HepG2 (cell line): ENCODE data around the gene SPIB. TPM values are rescaled to one million over a fixed set of nuclear protein-coding genes. Genes with fewer than 3 reads are reported as not detected.
A peak's percentile ranks its signal among the peaks of the same experiment; 100 is the strongest.

Experiments used
- ARID2 ChIP-seq: sonication (generic); formaldehyde crosslinking; IDR thresholded peaks from 2 replicates; pipeline ENCODE4 v1.8.1; 2022; ENCODE audit warnings: mild to moderate bottlenecking, missing genetic modification reagents, borderline replicate concordance
- CENPT ChIP-seq: sonication (generic); formaldehyde crosslinking; IDR thresholded peaks from 2 replicates; pipeline ENCODE4 v1.8.0; 2022; ENCODE audit warnings: low read depth, mild to moderate bottlenecking, moderate library complexity, missing genetic modification reagents
- CTCF ChIP-seq: sonication (generic); formaldehyde crosslinking; IDR thresholded peaks from 2 replicates; pipeline ENCODE4 v1.5.0; 2020; ENCODE audit warnings: mild to moderate bottlenecking, missing genetic modification reagents, moderate library complexity
- FLYWCH1 ChIP-seq: sonication (generic); formaldehyde crosslinking; IDR thresholded peaks from 2 replicates; pipeline ENCODE4 v1.8.1; 2023; ENCODE audit warnings: mild to moderate bottlenecking, missing genetic modification reagents
- GLI4 ChIP-seq: sonication (generic); formaldehyde crosslinking; IDR thresholded peaks from 2 replicates; pipeline ENCODE4 v1.5.1; 2020; ENCODE audit warnings: missing genetic modification reagents, mild to moderate bottlenecking, moderate library complexity, borderline replicate concordance
- HDAC1 ChIP-seq: sonication (generic); formaldehyde crosslinking; IDR thresholded peaks from 2 replicates; pipeline ENCODE4 v1.5.1; 2020; ENCODE audit warnings: mild to moderate bottlenecking, missing genetic modification reagents
- KDM2A ChIP-seq: sonication (generic); formaldehyde crosslinking; IDR thresholded peaks from 2 replicates; pipeline ENCODE4 v1.4.0; 2020; ENCODE audit warnings: low read depth, missing genetic modification reagents, borderline replicate concordance
- NR2F1 ChIP-seq, 2 experiments: fragments of 450-650 bp in 1 of 2; formaldehyde crosslinking in 1 of 2; IDR thresholded peaks; 2 replicates each; pipeline versions ENCODE4 v1.5.0 to v1.6.1; 2016 to 2020; ENCODE audit warnings: mild to moderate bottlenecking in 1 of 2, missing compliant biosample characterization in 1 of 2, missing genetic modification reagents in 1 of 2, moderate library complexity in 1 of 2
- PRDM15 ChIP-seq: sonication (generic); formaldehyde crosslinking; IDR thresholded peaks from 2 replicates; pipeline ENCODE4 v1.4.0; 2020; ENCODE audit warnings: missing genetic modification reagents
- TCF12 ChIP-seq, 2 experiments: fragments of 450-650 bp in 1 of 2; sonication (generic) in 1 of 2; formaldehyde crosslinking in 1 of 2; IDR thresholded peaks; 2 replicates each; pipeline versions ENCODE4 v1.6.1 to v1.8.0; 2017 to 2022; ENCODE audit warnings: antibody characterized with exemption in 1 of 2, mild to moderate bottlenecking in 1 of 2, missing genetic modification reagents in 1 of 2, moderate library complexity in 1 of 2
- TFAP4 ChIP-seq: sonication (generic); IDR thresholded peaks from 2 replicates; pipeline ENCODE4 v1.6.1; 2016; ENCODE audit warnings: low read depth, borderline replicate concordance
- ZNF687 ChIP-seq: sonication (generic); formaldehyde crosslinking; IDR thresholded peaks from 2 replicates; pipeline ENCODE4 v1.5.1; 2020; ENCODE audit warnings: mild to moderate bottlenecking, missing genetic modification reagents, moderate library complexity
- ZNF704 ChIP-seq: sonication (generic); formaldehyde crosslinking; IDR thresholded peaks from 2 replicates; pipeline ENCODE4 v1.8.1; 2023; ENCODE audit warnings: mild to moderate bottlenecking, inconsistent platforms, moderate library complexity, missing genetic modification reagents, borderline replicate concordance
- ZNF839 ChIP-seq: sonication (generic); formaldehyde crosslinking; IDR thresholded peaks from 2 replicates; pipeline ENCODE4 v1.4.0; 2020; ENCODE audit warnings: missing genetic modification reagents, mild to moderate bottlenecking, borderline replicate concordance
- polyA plus RNA-seq, 8 experiments: library from polyadenylated mRNA; depleted of rRNA in 3 of 8; stranded (reverse) in 7 of 8; unstranded in 1 of 8; fragments of >200 nt; fragmentation: Illumina TruSeq in 4 of 8; extraction: Trizol in 4 of 8; gene quantifications; 2 replicates each; pipeline versions ENCODE4 v1.2.1 to v1.2.3, GENCODE V29; 2011 to 2016; ENCODE audit warnings: low read depth in 4 of 8, missing spikeins in 1 of 8, mixed read lengths in 1 of 8; ENCODE audit not compliant: insufficient read depth in 1 of 8
- total RNA-seq, 5 experiments: library from RNA; depleted of rRNA; stranded (reverse); fragments of >200 nt; fragmentation: Illumina TruSeq; extraction: Trizol; gene quantifications; 2 replicates each; pipeline ENCODE4 v1.2.3, GENCODE V29; 2016; ENCODE audit warnings: low read depth in 1 of 5

SPIB gene
- total and polyA plus RNA-seq, 2 of the 13 experiments (the other 11 are each of a cell fraction or from before 2014, with no cell fraction given) = 0.04 TPM; not detected in 1

GRCh38 chr19:50465000-50465399, 46.3 kb downstream of the SPIB start (continued):
- TF ChIP-seq ZNF687 (CRISPR knock-in tag) (peak; percentile 35), PRDM15 (peak; percentile 66), TFAP4 (peak; percentile 15; the same call in 1 of the 2 replicates), GLI4 (CRISPR knock-in tag) (no peak), ZNF839 (CRISPR knock-in tag) (peak; percentile 41; the same call in 1 of the 2 replicates), CTCF (CRISPR knock-in tag) (peak; percentile 10; the same call in 1 of the 2 replicates), TCF12 (IDR thresholded peaks at IDR 0.05) (no peak), TCF12 (CRISPR knock-in tag; IDR thresholded peaks at IDR 0.05) (no peak), CENPT (CRISPR knock-in tag) (no peak), ZNF704 (CRISPR knock-in tag) (0 out of 2 replicates have a peak, but pooled peaks have one; percentile 40), ARID2 (CRISPR knock-in tag) (no peak), KDM2A (CRISPR knock-in tag) (0 out of 2 replicates have a peak, but pooled peaks have one; percentile 12), NR2F1 (CRISPR knock-in tag; IDR thresholded peaks at IDR 0.05) (0 out of 4 replicates have a peak, but pooled peaks of 1 of the 2 experiments have one; percentile 32), HDAC1 (CRISPR knock-in tag) (0 out of 2 replicates have a peak, but pooled peaks have one; percentile 19), FLYWCH1 (CRISPR knock-in tag) (no peak)
